ENCODE results near the gene RNF151. TPM values are rescaled to one million over a fixed set of nuclear protein-coding genes. Genes with fewer than 3 reads are reported as not detected.
"Not testable (repeated sequence)": the region's sequence is repeated elsewhere in the genome, so short reads cannot be mapped to it uniquely, and the experiment has no call there.

The RNF151 gene
- total RNA-seq, 2 donors from 2014 or later = 0.44 TPM; not detected in 1

- peak; percentile 79 for DNase-seq
- Mint-ChIP-seq H3K27me3 (ENCODE audit: insufficient read depth) (peaks cover 86% of the 10 kb centered on the region), H3K27ac (no peak within 1 kb of the TSS), H3K4me1 (peaks cover 2% of the 10 kb centered on the region), H3K9me3 (no peaks in the 10 kb centered on the region), H3K4me3 (peak within 1 kb of the TSS; percentile 25), H3K36me3 (ENCODE audit: low read depth) (no peaks in the 10 kb centered on the region)
- no peak within 1 kb of the TSS for H3K27ac ChIP-seq (ENCODE audit: low read depth, low read length)
- WGBS, 2 experiments (ENCODE audit: insufficient coverage in 1 of 2, insufficient read length in 1 of 2) = 9 to 22% methylated on average over 15 to 60 of the region's 71 CpGs
- no peak for TF ChIP-seq CTCF (conservative IDR thresholded peaks at IDR 0.05)
- H3K9ac ChIP-seq (ENCODE audit: extremely low read depth, low read length, poor library complexity, severe bottlenecking) = no peak within 1 kb of the TSS
- H3K4me1 ChIP-seq (ENCODE audit: control insufficient read depth, insufficient read depth, low read length) = no peaks in the 10 kb centered on the region
- H3K36me3 ChIP-seq (ENCODE audit: control insufficient read depth, insufficient read depth, low read length) = no peaks in the 10 kb centered on the region
- H3K27me3 ChIP-seq (ENCODE audit: control insufficient read depth, insufficient read depth, low read length, poor library complexity, severe bottlenecking) = peaks cover 96% of the 10 kb centered on the region
- no peaks in the 10 kb centered on the region for H3K9me3 ChIP-seq (ENCODE audit: control insufficient read depth, low read length)
- H3K4me3 ChIP-seq (ENCODE audit: low read length) = no peak within 1 kb of the TSS
Observed at GRCh38 chr16:1918351-1919326, 48.0 kb upstream of the RNF151 start, which contains the start of gene HS3ST6. HS3ST6 (minus strand) TSS chr16:1918415; CDS start chr16:1918323, 92 bp downstream.

- no peaks in the 10 kb centered on the region for H3K4me1 ChIP-seq (ENCODE audit: control insufficient read depth, insufficient read depth, low read length)
- no peak overlapping the region for H3K27ac ChIP-seq (ENCODE audit: low read depth, low read length)
- peaks cover 96% of the 10 kb centered on the region for H3K27me3 ChIP-seq (ENCODE audit: control insufficient read depth, insufficient read depth, low read length, poor library complexity, severe bottlenecking)
- no peaks in the 10 kb centered on the region for H3K36me3 ChIP-seq (ENCODE audit: control insufficient read depth, insufficient read depth, low read length)
- 48 to 57% methylated on average over 19 to 30 of the region's 30 CpGs for WGBS, 2 experiments (ENCODE audit: insufficient coverage in 1 of 2, insufficient read length in 1 of 2)
- Mint-ChIP-seq H3K36me3 (ENCODE audit: low read depth) (no peaks in the 10 kb centered on the region), H3K27ac (no peak overlapping the region), H3K27me3 (ENCODE audit: insufficient read depth) (peaks cover 91% of the 10 kb centered on the region), H3K9me3 (no peaks in the 10 kb centered on the region), H3K4me1 (peaks cover 2% of the 10 kb centered on the region), H3K4me3 (no peak overlapping the region)
- DNase-seq = peak; percentile 69
- no peaks in the 10 kb centered on the region for H3K9me3 ChIP-seq (ENCODE audit: control insufficient read depth, low read length)
- TF ChIP-seq CTCF (conservative IDR thresholded peaks at IDR 0.05) = no peak
- H3K4me3 ChIP-seq (ENCODE audit: low read length) = no peak overlapping the region
- H3K9ac ChIP-seq (ENCODE audit: extremely low read depth, low read length, poor library complexity, severe bottlenecking) = no peak overlapping the region
Observed at GRCh38 chr16:1919327-1919998, 47.2 kb upstream of the RNF151 start.

GRCh38 chr16:1920122-1920521, 46.5 kb upstream of the RNF151 start:
- H3K27ac ChIP-seq (ENCODE audit: low read depth, low read length); H3K9me3 Mint-ChIP-seq; H3K4me3 ChIP-seq (ENCODE audit: low read length); H3K4me1 Mint-ChIP-seq; H3K36me3 ChIP-seq (ENCODE audit: control insufficient read depth, insufficient read depth, low read length); H3K9me3 ChIP-seq (ENCODE audit: control insufficient read depth, low read length); H3K4me1 ChIP-seq (ENCODE audit: control insufficient read depth, insufficient read depth, low read length); H3K36me3 Mint-ChIP-seq (ENCODE audit: low read depth); H3K4me3 Mint-ChIP-seq; H3K9ac ChIP-seq (ENCODE audit: extremely low read depth, low read length, poor library complexity, severe bottlenecking); DNase-seq; H3K27ac Mint-ChIP-seq: not testable (repeated sequence)
- 59 to 67% methylated on average over 13 to 21 of the region's 21 CpGs for WGBS, 2 experiments (ENCODE audit: insufficient coverage in 1 of 2, insufficient read length in 1 of 2)
- H3K27me3 ChIP-seq (ENCODE audit: control insufficient read depth, insufficient read depth, low read length, poor library complexity, severe bottlenecking) = peaks cover 96% of the 10 kb centered on the region
- H3K27me3 Mint-ChIP-seq (ENCODE audit: insufficient read depth) = peaks cover 92% of the 10 kb centered on the region

Measured in endodermal cell (in vitro differentiated cells).